NT2/D1 (cell line): ENCODE results near the gene LMCD1.

Experiments
- SUZ12 ChIP-seq: IDR thresholded peaks from 2 replicates; pipeline ENCODE4 v1.6.1; 2011; ENCODE audit not compliant: insufficient read length, insufficient read depth; ENCODE audit errors: extremely low read depth
- YY1 ChIP-seq: IDR thresholded peaks from 2 replicates; pipeline ENCODE4 v1.6.1; 2011; ENCODE audit not compliant: insufficient read length, insufficient read depth
- ZNF274 ChIP-seq: IDR thresholded peaks from 2 replicates; pipeline ENCODE4 v1.6.1; 2011; ENCODE audit warnings: mild to moderate bottlenecking, low read depth, low read length

DNA sequence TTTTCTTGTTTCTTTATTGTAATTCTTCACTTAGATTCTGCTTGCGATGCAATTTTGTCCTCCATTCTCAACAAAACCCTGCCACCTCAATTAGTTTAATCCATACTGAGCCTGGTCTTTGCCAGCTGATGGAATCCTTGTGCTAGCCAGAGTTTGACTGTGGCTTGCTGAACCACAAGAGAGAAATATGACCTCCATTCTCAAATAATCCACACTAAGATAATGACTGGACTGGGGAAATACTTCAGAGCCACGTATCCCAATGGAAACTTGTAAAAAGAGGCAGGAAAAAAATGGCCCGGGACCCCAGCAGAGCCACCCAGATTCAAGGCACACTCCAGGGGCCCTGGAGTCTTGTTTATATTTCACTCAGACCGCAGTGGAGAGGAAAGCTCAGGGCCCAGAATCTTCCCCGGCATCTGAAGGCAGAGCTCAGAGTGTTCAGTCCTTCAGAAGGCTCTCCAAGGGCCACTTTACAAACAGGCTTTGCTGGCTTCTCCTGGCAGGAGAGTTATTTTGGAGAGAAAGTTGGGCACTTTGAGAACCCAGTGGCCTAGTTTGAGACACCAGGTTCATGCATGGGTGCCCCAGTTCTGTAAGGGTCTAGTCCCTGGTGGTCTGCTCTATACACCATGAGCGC, 80.3 kb downstream of the LMCD1 start:
- no peak for TF ChIP-seq YY1
- no peak for TF ChIP-seq ZNF274
- TF ChIP-seq SUZ12, result no peak
